GM12865 (cell line): ENCODE data around the gene PREP.

Source experiments
- DNase-seq: peaks from one replicate; pipeline ENCODE4 v3.0.0; 2010; ENCODE audit warnings: low read depth
- H3K4me3 ChIP-seq: 2 replicates; pipeline ENCODE4 v1.5.1; 2011; ENCODE audit warnings: mild to moderate bottlenecking, low read depth, low read length, control low read depth
- TF ChIP-seq, protein P1 (sequence below): IDR thresholded peaks from 2 replicates; pipeline ENCODE4 v1.5.1; 2011; ENCODE audit warnings: low read length, control low read depth, low read depth, inconsistent platforms; ENCODE audit not compliant: insufficient read depth; ENCODE audit errors: missing control alignments

PREP gene

DNA sequence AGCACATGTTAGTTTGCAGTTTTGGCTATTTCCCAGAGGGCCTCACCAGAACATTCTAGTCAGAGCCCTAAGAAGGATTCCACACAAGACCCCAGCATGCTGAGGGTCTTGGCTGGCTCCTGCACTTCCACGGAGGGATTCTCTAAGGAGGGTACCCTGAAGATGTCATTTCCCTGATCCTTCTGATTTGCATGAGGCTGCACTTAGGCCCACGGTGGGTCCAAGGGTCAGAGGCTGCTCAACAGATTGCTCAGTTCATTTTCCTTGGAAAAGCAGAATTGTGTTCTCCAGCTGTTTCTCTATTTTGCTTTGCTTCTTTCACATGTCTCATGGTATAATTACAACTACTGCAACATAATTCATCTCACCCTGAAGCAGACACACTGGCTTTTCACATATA lies 22.2 kb downstream of the PREP start:
- DNase-seq = no peak
- H3K4me3 ChIP-seq = no peak overlapping the region
- TF ChIP-seq, protein P1, sequence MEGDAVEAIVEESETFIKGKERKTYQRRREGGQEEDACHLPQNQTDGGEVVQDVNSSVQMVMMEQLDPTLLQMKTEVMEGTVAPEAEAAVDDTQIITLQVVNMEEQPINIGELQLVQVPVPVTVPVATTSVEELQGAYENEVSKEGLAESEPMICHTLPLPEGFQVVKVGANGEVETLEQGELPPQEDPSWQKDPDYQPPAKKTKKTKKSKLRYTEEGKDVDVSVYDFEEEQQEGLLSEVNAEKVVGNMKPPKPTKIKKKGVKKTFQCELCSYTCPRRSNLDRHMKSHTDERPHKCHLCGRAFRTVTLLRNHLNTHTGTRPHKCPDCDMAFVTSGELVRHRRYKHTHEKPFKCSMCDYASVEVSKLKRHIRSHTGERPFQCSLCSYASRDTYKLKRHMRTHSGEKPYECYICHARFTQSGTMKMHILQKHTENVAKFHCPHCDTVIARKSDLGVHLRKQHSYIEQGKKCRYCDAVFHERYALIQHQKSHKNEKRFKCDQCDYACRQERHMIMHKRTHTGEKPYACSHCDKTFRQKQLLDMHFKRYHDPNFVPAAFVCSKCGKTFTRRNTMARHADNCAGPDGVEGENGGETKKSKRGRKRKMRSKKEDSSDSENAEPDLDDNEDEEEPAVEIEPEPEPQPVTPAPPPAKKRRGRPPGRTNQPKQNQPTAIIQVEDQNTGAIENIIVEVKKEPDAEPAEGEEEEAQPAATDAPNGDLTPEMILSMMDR = no peak

DNA sequence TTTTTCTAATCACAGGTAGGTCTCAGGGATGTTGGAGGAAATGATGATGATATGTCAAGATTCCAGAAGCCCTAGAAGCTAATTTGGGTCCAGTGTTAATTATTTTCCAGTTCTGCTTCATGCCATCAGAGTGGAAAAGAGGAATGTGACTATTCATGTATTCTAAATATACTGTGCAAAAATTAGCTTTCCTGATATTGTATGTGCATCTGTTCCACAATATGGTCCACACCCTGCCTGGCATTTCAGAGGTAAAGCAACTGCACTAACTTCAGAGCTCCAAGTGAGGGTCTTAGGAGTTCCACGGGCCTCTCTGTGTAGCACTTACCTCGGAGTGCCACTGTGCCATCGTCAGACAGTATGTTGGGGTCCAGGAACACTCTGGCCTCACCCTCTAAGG lies 27.1 kb downstream of the PREP start:
- H3K4me3 ChIP-seq = no peak overlapping the region
- TF ChIP-seq, protein P1 = no peak
- no peak for DNase-seq

DNA sequence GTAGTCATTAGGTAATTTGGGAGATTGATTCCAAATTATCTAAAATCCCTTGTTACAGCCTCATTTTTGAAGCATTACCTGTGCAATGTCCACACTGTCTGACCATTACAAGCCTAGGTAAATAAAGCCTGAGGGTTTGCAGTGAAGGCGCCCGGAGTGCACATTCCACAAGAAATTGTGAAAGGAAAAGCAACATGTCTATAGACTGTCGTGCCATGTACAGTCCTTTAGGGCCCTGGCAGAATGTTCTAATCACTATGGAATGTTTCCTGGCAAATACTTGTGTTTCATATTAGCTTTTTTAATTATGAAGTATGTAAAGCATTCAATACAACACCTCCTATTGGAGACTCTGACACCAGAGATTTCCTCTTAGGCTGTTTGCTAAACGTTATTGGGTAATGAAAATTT lies 28.9 kb downstream of the PREP start:
- no peak for DNase-seq
- TF ChIP-seq, protein P1 = no peak

DNA sequence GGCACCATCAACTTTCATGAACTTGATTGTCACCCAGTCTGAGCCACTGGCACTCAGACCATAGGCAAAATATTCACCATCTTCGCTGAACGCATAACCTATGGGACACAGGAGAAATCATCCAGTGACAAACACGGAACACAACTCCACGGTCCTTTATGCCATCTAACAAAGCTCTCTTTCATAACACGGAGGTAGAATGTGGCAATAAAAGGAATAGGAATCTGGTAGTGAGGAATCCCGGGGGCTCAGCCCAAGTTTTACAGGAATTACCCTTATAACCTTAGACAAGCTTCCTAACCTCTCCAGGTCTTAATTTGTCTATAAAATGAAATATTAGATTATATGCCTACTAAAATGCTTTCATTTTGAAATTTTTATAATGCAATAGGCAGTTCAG lies 29.4 kb downstream of the PREP start:
- DNase-seq = no peak
- no peak overlapping the region for H3K4me3 ChIP-seq
- TF ChIP-seq, protein P1 = no peak

More for the DNA sequence above, 28.9 kb downstream of the PREP start:
- H3K4me3 ChIP-seq = no peak overlapping the region

DNA sequence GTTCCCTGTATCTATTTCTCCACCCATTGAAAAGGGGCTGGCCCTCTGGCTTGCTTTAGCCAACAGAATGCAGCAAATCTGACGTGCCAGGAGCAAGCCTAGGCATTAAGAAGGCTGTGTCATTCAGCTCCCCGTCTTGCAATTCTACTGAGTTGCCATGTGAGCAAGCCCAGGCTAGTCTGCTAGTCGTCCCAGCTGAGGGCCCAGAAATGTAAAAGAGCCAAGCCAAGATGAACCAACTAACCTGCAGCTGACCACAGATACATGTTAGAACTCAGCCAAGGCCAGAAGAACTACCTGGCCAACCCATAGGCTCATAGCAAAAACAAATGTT lies 30.1 kb downstream of the PREP start:
- TF ChIP-seq, protein P1 = no peak
- DNase-seq = no peak

DNA sequence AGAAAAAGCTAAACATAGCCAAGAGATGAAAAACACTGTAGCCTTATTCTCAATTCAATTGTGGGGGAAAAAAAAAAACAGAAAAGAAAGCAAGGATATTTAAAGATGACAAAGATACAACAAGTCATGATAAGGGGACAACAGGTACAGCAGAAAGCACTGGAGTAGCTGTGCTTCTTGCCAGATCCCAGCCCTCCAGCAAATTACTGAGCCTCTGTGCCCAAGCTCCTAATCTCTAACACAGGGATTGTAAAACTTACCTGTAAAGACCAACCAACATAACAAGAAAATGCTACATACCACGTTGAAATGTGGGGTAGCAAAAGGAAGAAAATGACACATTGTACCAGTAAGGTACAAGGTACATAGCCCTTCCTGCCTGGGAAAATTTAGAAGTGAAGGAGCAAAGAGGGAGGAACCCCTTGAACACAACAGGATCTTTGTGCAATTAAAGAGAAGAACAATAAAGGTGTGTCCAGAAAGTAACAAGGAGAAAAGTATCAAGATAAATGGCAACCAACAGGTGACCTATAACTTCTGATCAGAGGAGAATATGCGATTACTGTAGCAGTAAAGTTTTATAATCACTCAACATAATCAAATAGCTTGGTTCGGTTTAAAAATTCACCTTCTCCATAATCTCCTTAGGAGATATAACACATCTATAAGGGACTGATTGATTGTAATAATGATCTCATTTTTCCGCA lies 30.6 kb downstream of the PREP start:
- no peak overlapping the region for H3K4me3 ChIP-seq
- no peak for DNase-seq
- TF ChIP-seq, protein P1 = no peak

More for the DNA sequence above, 30.1 kb downstream of the PREP start:
- H3K4me3 ChIP-seq = no peak overlapping the region

DNA sequence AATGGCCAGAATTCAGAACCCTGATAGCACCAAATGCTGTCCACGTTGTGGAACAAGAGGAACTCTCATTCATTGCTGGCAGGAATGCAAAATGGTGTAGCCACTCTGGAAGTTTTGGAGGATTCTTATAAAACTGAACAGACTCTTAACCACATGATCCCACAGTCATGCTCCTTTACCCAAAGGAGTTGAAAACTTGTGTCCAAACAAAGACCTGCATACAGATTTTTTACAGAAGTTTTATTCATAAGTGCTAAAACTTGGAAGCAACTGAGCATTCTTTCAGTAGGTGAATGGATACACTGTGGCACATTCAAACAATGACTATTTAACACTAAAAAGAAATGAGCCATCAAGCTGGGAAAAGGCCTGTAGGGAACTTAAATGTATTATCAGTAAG lies 32.5 kb downstream of the PREP start:
- no peak overlapping the region for H3K4me3 ChIP-seq
- DNase-seq = no peak
- TF ChIP-seq, protein P1 = no peak
